Colon (tissue), 2 donors: ENCODE measurements around the gene PUSL1.

Experiments used
- FAIRE-seq: peaks from 2 replicates; lab custom pipeline; 2012; peaks lifted over from hg19 to GRCh38; lab: Jason Lieb, UNC
- donor health status: control.
- donor health status: control.

PUSL1 gene

GRCh38 chr1:1280782-1281481, 27.5 kb upstream of the PUSL1 start:
- no peak for FAIRE-seq

GRCh38 chr1:1281533-1282321, 26.7 kb upstream of the PUSL1 start:
- FAIRE-seq, result no peak

- FAIRE-seq, result no peak
Measured at GRCh38 chr1:1282998-1283397, 25.4 kb upstream of the PUSL1 start.

GRCh38 chr1:1283821-1284220, 24.6 kb upstream of the PUSL1 start:
- FAIRE-seq, result no peak

GRCh38 chr1:1284221-1285101, 23.9 kb upstream of the PUSL1 start:
- FAIRE-seq, result no peak

GRCh38 chr1:1285102-1285571, 23.3 kb upstream of the PUSL1 start:
- no peak for FAIRE-seq

GRCh38 chr1:1285611-1286311, 22.6 kb upstream of the PUSL1 start:
- no peak for FAIRE-seq

GRCh38 chr1:1286313-1287261, 21.8 kb upstream of the PUSL1 start:
- FAIRE-seq, result no peak

- FAIRE-seq, result no peak
Measured at GRCh38 chr1:1287288-1288110, 20.9 kb upstream of the PUSL1 start.

GRCh38 chr1:1290238-1290731, 18.1 kb upstream of the PUSL1 start:
- no peak for FAIRE-seq

GRCh38 chr1:1291023-1291528, 17.3 kb upstream of the PUSL1 start:
- FAIRE-seq, result no peak

- FAIRE-seq, result no peak
Measured at GRCh38 chr1:1291548-1292441, 16.6 kb upstream of the PUSL1 start.

GRCh38 chr1:1292442-1292779, 16.0 kb upstream of the PUSL1 start:
- no peak for FAIRE-seq

GRCh38 chr1:1292851-1293250, 15.5 kb upstream of the PUSL1 start:
- FAIRE-seq, result no peak

- FAIRE-seq, result no peak
Measured at GRCh38 chr1:1293263-1294249, 14.8 kb upstream of the PUSL1 start.

GRCh38 chr1:1294250-1294890, 14.0 kb upstream of the PUSL1 start:
- no peak for FAIRE-seq
